Esophagus muscularis mucosa (tissue), 4 donors: ENCODE data around the gene EFL1. TPM values are rescaled to one million over a fixed set of nuclear protein-coding genes. Genes with fewer than 3 reads are reported as not detected.

Source experiments
- DNase-seq: peaks from one replicate; pipeline ENCODE4 v3.0.0-alpha.2; 2017; ENCODE audit errors: extremely low spot score
- H3K27ac ChIP-seq, 4 donors: fragments of 200-600 bp; sonication (generic); replicated peaks in 1 of 4; 1 replicate in 3 of 4; 2 replicates in 1 of 4; pipeline ENCODE4 v1.5.1; 2016 to 2019; ENCODE audit warnings: mild to moderate bottlenecking in 1 of 4
- H3K27me3 ChIP-seq, 4 donors: fragments of 200-600 bp; sonication (generic); one replicate each; pipeline versions ENCODE4 v1.5.1 to v1.6.0; 2016 to 2019
- H3K36me3 ChIP-seq, 4 donors: fragments of 200-600 bp; sonication (generic); one replicate each; pipeline ENCODE4 v1.5.1; 2016 to 2019
- H3K4me1 ChIP-seq, 4 donors: fragments of 200-600 bp; sonication (generic); one replicate each; pipeline ENCODE4 v1.5.1; 2016 to 2019
- H3K4me3 ChIP-seq, 4 donors: fragments of 200-600 bp; sonication (generic); 1 replicate in 2 of 4; 2 replicates in 2 of 4; pipeline ENCODE4 v1.5.1; 2016 to 2019; ENCODE audit warnings: mild to moderate bottlenecking in 4 of 4, moderate library complexity in 1 of 4
- H3K9me3 ChIP-seq, 4 donors: fragments of 200-600 bp; sonication (generic); 1 replicate in 3 of 4; 2 replicates in 1 of 4; pipeline ENCODE4 v1.5.1; 2016 to 2019
- CTCF ChIP-seq, 3 experiments: fragments of 200-600 bp in 2 of 3; fragments of 450-650 bp in 1 of 3; sonication (generic) in 2 of 3; IDR thresholded peaks; one replicate each; pipeline ENCODE4 v1.5.1; 2017 to 2019; ENCODE audit warnings: antibody characterized with exemption in 3 of 3, mild to moderate bottlenecking in 2 of 3, moderate library complexity in 1 of 3
- EP300 ChIP-seq: sonication (generic); formaldehyde crosslinking; IDR thresholded peaks from one replicate; pipeline ENCODE4 v1.6.1; 2017; ENCODE audit warnings: antibody characterized with exemption
- POLR2A ChIP-seq: fragments of 450-650 bp; IDR thresholded peaks from one replicate; pipeline ENCODE4 v1.6.1; 2017; ENCODE audit warnings: antibody characterized with exemption, moderate library complexity, mild to moderate bottlenecking, low read depth
- POLR2AphosphoS5 ChIP-seq, 2 donors: sonication (generic); formaldehyde crosslinking; IDR thresholded peaks; one replicate each; pipeline ENCODE4 v1.6.1; 2017; ENCODE audit warnings: antibody characterized with exemption in 2 of 2
- WGBS: methylation state at CpG from one replicate; pipeline ENCODE4 v1.1.5; 2018; 5-methylcytosine and 5-hydroxymethylcytosine counted together
- intact Hi-C: fragments of 100-400 bp; cut with DNase I; formaldehyde crosslinking; loops from one replicate; pipeline ENCODE4 v1.15.1; 2023
- total RNA-seq, 4 donors: library from RNA; depleted of rRNA; stranded (reverse); fragments of >200 nt; gene quantifications; one replicate each; pipeline versions ENCODE4 v1.1.0 to v1.2.1, GENCODE V29; 2016

The EFL1 gene
- total RNA-seq, 4 donors from 2014 or later: 13.0 to 17.4 (median 13.2) TPM

- TF ChIP-seq CTCF (IDR thresholded peaks at IDR 0.05) (no peak), POLR2A (no peak), EP300 (no peak), POLR2AphosphoS5 (IDR thresholded peaks at IDR 0.05) (no peak)
- Histone ChIP-seq H3K4me3 (no peak overlapping the region), H3K27me3 (no peaks in the 10 kb centered on the region), H3K9me3 (no peaks in the 10 kb centered on the region), H3K4me1 (peaks cover 0 to 9% (median 0%) of the 10 kb centered on the region in 4 donors), H3K36me3 (peaks cover 0 to 16% (median 12%) of the 10 kb centered on the region in 4 donors), H3K27ac (peak overlapping the region in 1 of 4 donors; percentile 16)
- WGBS: 92% methylated on average over 3 of the region's 3 CpGs
- intact Hi-C loops: no loop called here
- DNase-seq: no peak
These were observed 116.0 kb downstream of the EFL1 start for GRCh38 chr15:82146576-82146975.

- DNase-seq: no peak
- H3K4me1 ChIP-seq: peaks cover 0 to 18% (median 9%) of the 10 kb centered on the region in 4 donors
- H3K9me3 ChIP-seq: no peaks in the 10 kb centered on the region
- peaks cover 0 to 10% (median 4%) of the 10 kb centered on the region in 4 donors for H3K36me3 ChIP-seq
- 91% methylated on average over 9 of the region's 9 CpGs for WGBS
- H3K27ac ChIP-seq: no peak overlapping the region
- no peaks in the 10 kb centered on the region for H3K27me3 ChIP-seq
- H3K4me3 ChIP-seq: no peak overlapping the region
- TF ChIP-seq POLR2AphosphoS5 (IDR thresholded peaks at IDR 0.05) (no peak), CTCF (IDR thresholded peaks at IDR 0.05) (no peak), EP300 (no peak), POLR2A (no peak)
- intact Hi-C loops: no loop called here
These were observed 118.8 kb downstream of the EFL1 start for GRCh38 chr15:82143390-82144385.

GRCh38 chr15:82140886-82141285, 121.6 kb downstream of the EFL1 start:
- H3K36me3 ChIP-seq: peaks cover 0 to 33% (median 22%) of the 10 kb centered on the region in 4 donors
- peaks cover 0 to 10% (median 9%) of the 10 kb centered on the region in 4 donors for H3K4me1 ChIP-seq
- no peak overlapping the region for H3K27ac ChIP-seq
- no peaks in the 10 kb centered on the region for H3K27me3 ChIP-seq
- no peak for DNase-seq
- no peaks in the 10 kb centered on the region for H3K9me3 ChIP-seq
- intact Hi-C loops: no loop called here
- 69% methylated on average over 2 of the region's 2 CpGs for WGBS
- TF ChIP-seq EP300: no peak
- no peak for TF ChIP-seq POLR2AphosphoS5 (IDR thresholded peaks at IDR 0.05)
- TF ChIP-seq CTCF (IDR thresholded peaks at IDR 0.05): no peak
- TF ChIP-seq POLR2A: no peak
- no peak overlapping the region for H3K4me3 ChIP-seq

- 4% methylated on average over 5 of the region's 5 CpGs for WGBS
- no peak for DNase-seq
- Histone ChIP-seq H3K27me3 (no peaks in the 10 kb centered on the region), H3K36me3 (peaks cover 0 to 32% (median 25%) of the 10 kb centered on the region in 4 donors), H3K9me3 (no peaks in the 10 kb centered on the region), H3K4me3 (no peak overlapping the region), H3K27ac (no peak overlapping the region), H3K4me1 (peaks cover 0 to 10% (median 9%) of the 10 kb centered on the region in 4 donors)
- intact Hi-C loops: loop anchor here (2.0 kb wide), 1 partner anchor 93 kb away; the partner anchor contains the start of gene MEX3B
- peak; percentile 69 to 79 (median 71) for TF ChIP-seq CTCF (IDR thresholded peaks at IDR 0.05)
- no peak for TF ChIP-seq POLR2AphosphoS5 (IDR thresholded peaks at IDR 0.05)
- TF ChIP-seq POLR2A: no peak
- no peak for TF ChIP-seq EP300
These were observed 122.7 kb downstream of the EFL1 start for GRCh38 chr15:82139823-82140268.
